Panc1 (cell line): ENCODE results near the gene CCDC112.

Source experiments
- POLR2AphosphoS5 ChIP-seq: IDR thresholded peaks from 2 replicates; pipeline ENCODE4 v1.6.1; 2012; ENCODE audit warnings: mild to moderate bottlenecking, low read depth, low read length, moderate library complexity
- REST ChIP-seq, 2 experiments: IDR thresholded peaks; 2 replicates each; pipeline ENCODE4 v1.6.1; 2011 to 2012; ENCODE audit warnings: low read depth in 2 of 2, control low read depth in 1 of 2, low read length in 1 of 2, mild to moderate bottlenecking in 1 of 2, moderate library complexity in 1 of 2; ENCODE audit not compliant: insufficient read depth in 1 of 2
- SIN3A ChIP-seq: IDR thresholded peaks from 2 replicates; pipeline ENCODE4 v1.6.1; 2012; ENCODE audit warnings: low read depth, mild to moderate bottlenecking, low read length, moderate library complexity, borderline replicate concordance; ENCODE audit not compliant: insufficient read depth
- TCF7L2 ChIP-seq: IDR thresholded peaks from 2 replicates; pipeline ENCODE4 v1.6.1; 2011; ENCODE audit warnings: mild to moderate bottlenecking, low read depth, low read length, inconsistent platforms
- TF ChIP-seq, protein P1 (sequence below): fragments of 450-650 bp; IDR thresholded peaks from 2 replicates; pipeline ENCODE4 v1.5.1; 2017; ENCODE audit warnings: mild to moderate bottlenecking

DNA sequence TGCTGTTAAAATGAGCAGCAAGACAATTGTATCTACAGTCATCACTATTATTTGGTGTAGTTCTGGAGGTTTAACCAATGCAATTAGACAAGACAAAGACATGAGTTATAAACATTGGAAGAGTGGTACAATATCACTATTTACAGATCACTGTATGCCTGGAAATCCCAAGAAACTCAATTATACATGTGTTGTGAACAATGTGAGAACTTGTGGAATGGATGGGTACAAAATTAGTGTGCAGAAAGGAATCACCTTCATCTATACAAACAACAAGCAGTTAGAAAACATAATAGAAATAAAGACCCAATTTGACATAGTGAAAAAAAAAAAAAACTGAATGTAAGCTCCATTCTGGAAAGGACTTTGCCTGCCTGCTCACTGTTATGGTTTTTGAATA is 12.4 kb upstream of the CCDC112 start:
- TF ChIP-seq, protein P1, sequence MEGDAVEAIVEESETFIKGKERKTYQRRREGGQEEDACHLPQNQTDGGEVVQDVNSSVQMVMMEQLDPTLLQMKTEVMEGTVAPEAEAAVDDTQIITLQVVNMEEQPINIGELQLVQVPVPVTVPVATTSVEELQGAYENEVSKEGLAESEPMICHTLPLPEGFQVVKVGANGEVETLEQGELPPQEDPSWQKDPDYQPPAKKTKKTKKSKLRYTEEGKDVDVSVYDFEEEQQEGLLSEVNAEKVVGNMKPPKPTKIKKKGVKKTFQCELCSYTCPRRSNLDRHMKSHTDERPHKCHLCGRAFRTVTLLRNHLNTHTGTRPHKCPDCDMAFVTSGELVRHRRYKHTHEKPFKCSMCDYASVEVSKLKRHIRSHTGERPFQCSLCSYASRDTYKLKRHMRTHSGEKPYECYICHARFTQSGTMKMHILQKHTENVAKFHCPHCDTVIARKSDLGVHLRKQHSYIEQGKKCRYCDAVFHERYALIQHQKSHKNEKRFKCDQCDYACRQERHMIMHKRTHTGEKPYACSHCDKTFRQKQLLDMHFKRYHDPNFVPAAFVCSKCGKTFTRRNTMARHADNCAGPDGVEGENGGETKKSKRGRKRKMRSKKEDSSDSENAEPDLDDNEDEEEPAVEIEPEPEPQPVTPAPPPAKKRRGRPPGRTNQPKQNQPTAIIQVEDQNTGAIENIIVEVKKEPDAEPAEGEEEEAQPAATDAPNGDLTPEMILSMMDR = no peak
- TF ChIP-seq POLR2AphosphoS5 = no peak
- no peak for TF ChIP-seq REST (IDR thresholded peaks at IDR 0.05; ENCODE audit: insufficient read depth in 1 of 2, low read depth in 2 of 2, low read length in 1 of 2)
- no peak for TF ChIP-seq TCF7L2
- TF ChIP-seq SIN3A = no peak
